ENCODE data around the gene DPM3. TPM values are rescaled to one million over a fixed set of nuclear protein-coding genes. Genes with fewer than 3 reads are reported as not detected.
"Not testable (repeated sequence)": the region's sequence is repeated elsewhere in the genome, so short reads cannot be mapped to it uniquely, and the experiment has no call there.

The DPM3 gene
- total RNA-seq, 1 donor from 2014 or later, result 41.0 TPM

DNA sequence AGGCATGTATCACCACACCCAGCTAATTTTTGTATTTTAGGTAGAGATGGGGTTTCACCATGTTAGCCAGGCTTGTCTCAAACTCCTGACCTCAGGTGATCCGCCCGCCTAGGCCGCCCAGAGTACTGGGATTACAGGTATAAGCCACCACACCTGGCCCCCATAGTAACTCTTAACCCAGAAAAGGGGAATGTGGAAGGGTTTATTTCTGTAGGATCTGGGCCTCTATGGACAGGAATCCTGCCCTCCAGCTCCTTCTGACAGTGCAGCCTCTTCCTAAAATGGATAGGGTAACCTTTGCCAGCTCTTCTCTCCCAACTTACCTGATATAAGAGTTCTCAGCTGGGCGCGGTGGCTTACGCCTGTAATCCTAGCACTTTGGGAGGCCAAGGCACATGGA, 22.3 kb upstream of the DPM3 start:
- DNase-seq (ENCODE audit: extremely low read depth, low read depth, low spot score), result not testable (repeated sequence)

- DNase-seq (ENCODE audit: extremely low read depth, low read depth, low spot score), result no peak
These were observed 19.8 kb upstream of the DPM3 start for GRCh38 chr1:155160128-155160527.

GRCh38 chr1:155158991-155159390, 18.7 kb upstream of the DPM3 start:
- DNase-seq (ENCODE audit: extremely low read depth, low read depth, low spot score), result no peak

DNA sequence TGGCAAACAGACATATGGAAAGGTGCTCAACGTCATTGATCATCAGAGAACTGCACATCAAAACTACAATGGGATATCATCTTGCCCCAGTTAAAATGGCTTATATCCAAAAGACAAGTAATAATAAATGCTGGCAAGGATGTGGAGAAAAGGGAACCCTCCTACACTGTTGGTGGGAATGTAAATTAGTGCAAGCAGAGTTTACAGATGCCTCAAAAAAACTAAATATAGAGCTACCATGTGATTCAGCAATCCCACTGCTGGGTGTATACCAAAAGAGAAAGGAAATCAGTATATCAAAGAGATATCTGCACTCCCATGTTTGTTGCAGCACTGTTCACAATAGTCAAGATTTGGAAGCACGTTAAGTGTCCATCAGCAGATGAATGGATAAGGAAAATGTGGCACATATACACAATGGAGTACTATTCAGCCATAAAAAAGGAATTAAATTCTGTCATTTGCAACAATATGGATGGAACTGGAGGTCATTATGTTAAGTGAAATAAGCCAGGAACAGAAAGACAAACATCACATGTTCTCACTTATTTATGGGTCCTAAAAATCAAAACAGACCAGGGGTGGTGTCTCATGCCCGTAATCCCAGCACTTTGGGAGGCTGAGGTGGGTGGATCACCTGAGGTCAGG, 15.8 kb upstream of the DPM3 start:
- DNase-seq (ENCODE audit: extremely low read depth, low read depth, low spot score), result not testable (repeated sequence)

DNA sequence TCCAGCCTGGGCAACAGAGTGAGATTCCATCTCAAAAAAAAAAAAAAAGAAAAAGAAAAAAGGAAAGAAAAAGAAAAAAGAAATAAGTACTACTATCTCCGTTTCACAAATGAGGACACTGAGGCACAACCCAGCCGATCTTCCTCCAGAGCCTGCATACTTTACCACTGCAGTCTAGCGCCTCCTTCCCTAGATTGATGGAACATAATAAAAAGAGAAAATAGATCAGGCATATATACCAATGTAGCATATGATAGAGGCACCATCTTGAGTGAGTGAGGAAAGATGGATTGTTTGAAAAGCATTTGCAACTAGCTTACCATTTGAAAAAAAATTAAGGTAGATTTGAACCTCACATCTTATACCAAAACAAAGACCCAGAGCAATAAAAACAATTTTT, 5.2 kb upstream of the DPM3 start:
- DNase-seq (ENCODE audit: extremely low read depth, low read depth, low spot score), result no peak

GRCh38 chr1:155141749-155142148, 1.4 kb upstream of the DPM3 start:
- DNase-seq (ENCODE audit: extremely low read depth, low read depth, low spot score), result no peak

GRCh38 chr1:155140630-155140953, 261 bp upstream of the DPM3 start:
- DNase-seq (ENCODE audit: extremely low read depth, low read depth, low spot score), result no peak

DNA sequence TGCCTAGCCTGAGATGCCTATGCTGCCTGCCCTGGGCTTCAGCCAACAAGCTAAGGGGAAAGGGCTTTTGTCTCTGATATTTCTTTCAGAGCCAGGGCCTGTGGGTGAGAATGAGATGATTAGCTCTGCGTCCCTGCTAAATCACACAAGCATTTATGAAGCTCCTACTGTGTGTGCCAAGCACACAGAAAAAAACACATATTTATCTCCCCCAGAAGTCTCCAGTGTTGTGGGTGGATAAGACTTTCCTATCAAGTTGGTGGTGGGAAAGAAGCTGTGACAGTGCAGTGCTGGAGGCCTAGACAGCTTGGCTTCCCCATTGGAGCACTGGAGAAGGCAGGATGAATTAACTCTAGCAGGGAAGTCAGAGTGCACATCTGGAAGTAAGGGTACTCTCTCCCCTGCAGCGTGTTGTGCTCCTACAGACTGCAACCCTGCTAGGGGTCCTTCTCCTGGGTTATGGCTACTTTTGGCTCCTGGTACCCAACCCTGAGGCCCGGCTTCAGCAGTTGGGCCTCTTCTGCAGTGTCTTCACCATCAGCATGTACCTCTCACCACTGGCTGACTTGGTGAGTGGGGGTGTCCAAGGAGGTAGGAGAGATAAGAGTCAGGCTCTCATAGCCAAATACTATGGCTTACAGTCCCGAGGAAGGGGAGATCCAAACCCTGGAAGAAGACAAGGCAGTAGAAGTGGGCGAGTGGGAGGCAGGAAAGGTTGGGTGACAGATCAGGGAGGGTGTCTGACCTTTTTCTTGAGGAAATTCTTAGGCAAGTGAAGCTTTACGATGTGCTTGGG, 3.0 kb downstream of the DPM3 start:
- DNase-seq (ENCODE audit: extremely low read depth, low read depth, low spot score), result no peak

- DNase-seq (ENCODE audit: extremely low read depth, low read depth, low spot score), result no peak
These were observed 3.6 kb downstream of the DPM3 start for GRCh38 chr1:155136748-155137147.

GRCh38 chr1:155135415-155136028, 4.8 kb downstream of the DPM3 start, which contains the start of gene SLC50A1:
TSS of gene SLC50A1 (plus strand) at chr1:155135852. CDS start at chr1:155135912, 60 bp downstream.
- DNase-seq (ENCODE audit: extremely low read depth, low read depth, low spot score), result peak; percentile 36

- DNase-seq (ENCODE audit: extremely low read depth, low read depth, low spot score), result peak; percentile 80
These were observed 5.4 kb downstream of the DPM3 start for GRCh38 chr1:155134880-155135414.

DNA sequence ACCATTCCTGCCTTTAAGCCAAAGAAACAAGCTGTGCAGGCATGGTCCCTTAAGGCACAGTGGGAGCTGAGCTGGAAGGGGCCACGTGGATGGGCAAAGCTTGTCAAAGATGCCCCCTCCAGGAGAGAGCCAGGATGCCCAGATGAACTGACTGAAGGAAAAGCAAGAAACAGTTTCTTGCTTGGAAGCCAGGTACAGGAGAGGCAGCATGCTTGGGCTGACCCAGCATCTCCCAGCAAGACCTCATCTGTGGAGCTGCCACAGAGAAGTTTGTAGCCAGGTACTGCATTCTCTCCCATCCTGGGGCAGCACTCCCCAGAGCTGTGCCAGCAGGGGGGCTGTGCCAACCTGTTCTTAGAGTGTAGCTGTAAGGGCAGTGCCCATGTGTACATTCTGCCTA, 6.0 kb downstream of the DPM3 start:
- DNase-seq (ENCODE audit: extremely low read depth, low read depth, low spot score), result no peak

DNA sequence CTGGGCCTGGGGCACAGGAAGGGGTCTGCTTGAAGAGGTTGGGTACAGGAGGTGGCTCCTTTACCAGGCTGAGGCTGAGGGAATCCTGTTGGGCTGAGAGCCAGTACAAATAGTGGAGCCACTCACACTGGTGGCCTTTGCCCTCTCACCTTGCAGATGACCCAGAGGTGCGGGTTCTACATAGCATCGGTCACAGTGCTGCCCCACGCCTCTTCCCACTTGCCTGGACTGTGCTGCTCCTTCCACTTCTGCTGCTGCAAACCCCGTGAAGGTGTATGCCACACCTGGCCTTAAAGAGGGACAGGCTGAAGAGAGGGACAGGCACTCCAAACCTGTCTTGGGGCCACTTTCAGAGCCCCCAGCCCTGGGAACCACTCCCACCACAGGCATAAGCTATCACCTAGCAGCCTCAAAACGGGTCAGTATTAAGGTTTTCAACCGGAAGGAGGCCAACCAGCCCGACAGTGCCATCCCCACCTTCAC, 6.5 kb downstream of the DPM3 start:
- DNase-seq (ENCODE audit: extremely low read depth, low read depth, low spot score), result no peak

DNA sequence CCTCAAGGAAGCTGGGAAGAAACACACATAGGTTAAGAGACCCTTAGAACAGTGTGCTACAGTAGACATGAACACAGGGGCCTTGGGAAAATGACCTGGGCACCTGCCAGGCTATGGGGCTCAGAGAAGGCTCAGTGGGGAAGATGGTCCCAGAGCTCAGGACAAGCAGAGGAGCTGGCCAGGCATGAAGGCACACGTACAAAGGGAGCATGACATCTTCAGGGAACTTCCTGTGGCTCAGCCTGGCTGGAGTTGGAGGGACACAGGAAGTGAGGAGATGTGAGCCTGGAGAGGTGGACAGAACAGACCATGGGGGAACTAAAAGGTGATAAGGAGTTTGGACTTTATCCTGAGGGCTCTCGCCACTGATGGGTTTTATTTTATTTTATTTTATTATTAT, 8.5 kb downstream of the DPM3 start:
- DNase-seq (ENCODE audit: extremely low read depth, low read depth, low spot score), result no peak

DNA sequence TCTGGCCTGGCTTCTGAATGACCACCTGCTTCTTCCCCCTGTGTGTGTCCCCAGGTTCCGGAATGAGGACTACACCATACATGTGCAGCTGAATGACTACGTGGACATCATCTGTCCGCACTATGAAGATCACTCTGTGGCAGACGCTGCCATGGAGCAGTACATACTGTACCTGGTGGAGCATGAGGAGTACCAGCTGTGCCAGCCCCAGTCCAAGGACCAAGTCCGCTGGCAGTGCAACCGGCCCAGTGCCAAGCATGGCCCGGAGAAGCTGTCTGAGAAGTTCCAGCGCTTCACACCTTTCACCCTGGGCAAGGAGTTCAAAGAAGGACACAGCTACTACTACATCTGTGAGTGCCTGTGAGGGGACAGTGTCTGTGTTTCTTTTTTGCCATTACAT, 9.0 kb downstream of the DPM3 start:
- no peak for DNase-seq (ENCODE audit: extremely low read depth, low read depth, low spot score)

GRCh38 chr1:155130272-155131006, 9.9 kb downstream of the DPM3 start:
- DNase-seq (ENCODE audit: extremely low read depth, low read depth, low spot score), result no peak

- no peak for DNase-seq (ENCODE audit: extremely low read depth, low read depth, low spot score)
These were observed 11.4 kb downstream of the DPM3 start for GRCh38 chr1:155128755-155129473.

- no peak for DNase-seq (ENCODE audit: extremely low read depth, low read depth, low spot score)
These were observed 12.2 kb downstream of the DPM3 start for GRCh38 chr1:155127967-155128754.

Data from glomerular endothelial cell (primary cell).